MM.1S (cell line): ENCODE measurements around the gene CYTH3.

Experiments
- CTCF ChIP-seq: fragments of 300-600 bp; sonication (generic); IDR thresholded peaks from 2 replicates; pipeline ENCODE4 v1.5.1; 2016; ENCODE audit warnings: antibody characterized with exemption, low read length, mixed read lengths
- EZH2 ChIP-seq: fragments of 300-600 bp; sonication (generic); optimal IDR thresholded peaks from 2 replicates; pipeline ENCODE3; 2017; ENCODE audit warnings: low read depth, mild to moderate bottlenecking, antibody characterized with exemption, low read length, mixed read lengths

DNA sequence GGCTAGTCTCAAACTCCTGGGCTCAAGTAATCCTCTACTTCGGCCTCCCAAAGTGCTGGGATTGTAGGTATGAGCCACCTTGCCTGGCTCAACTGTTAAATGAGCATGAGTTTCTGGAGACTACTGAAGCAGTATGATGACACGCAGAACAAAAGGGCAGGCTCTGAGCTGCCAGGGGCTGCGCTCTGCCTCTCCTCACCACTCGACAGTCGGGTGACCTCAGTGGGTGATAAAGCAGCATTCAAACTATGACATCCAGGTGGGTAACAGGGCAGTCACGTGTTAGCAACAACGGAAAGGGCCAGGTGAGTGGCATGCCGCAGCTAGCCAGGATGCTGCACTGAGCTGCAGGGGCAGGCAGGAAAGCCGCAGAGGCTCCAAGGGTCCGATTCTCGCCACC lies 71.5 kb downstream of the CYTH3 start:
- TF ChIP-seq EZH2 (no peak), CTCF (no peak)
